Fibroblast of villous mesenchyme (primary cell): ENCODE data around the gene CELF2. TPM values are rescaled to one million over a fixed set of nuclear protein-coding genes. Genes with fewer than 3 reads are reported as not detected.
"Not testable (repeated sequence)": the region's sequence is repeated elsewhere in the genome, so short reads cannot be mapped to it uniquely, and the experiment has no call there.

Experiments
- DNase-seq: peaks from one replicate; pipeline ENCODE4 v3.0.0-alpha.2; 2010; ENCODE audit warnings: low read depth
- H3K4me3 ChIP-seq: 2 replicates; pipeline ENCODE4 v1.5.1; 2011; ENCODE audit warnings: low read depth, mild to moderate bottlenecking, low read length
- total RNA-seq: library from RNA; depleted of rRNA; stranded (reverse); fragments of >200 nt; gene quantifications from 2 replicates; pipeline ENCODE4 v1.2.3, GENCODE V29; 2012
- TF ChIP-seq, protein P1 (sequence below): IDR thresholded peaks from 2 replicates; pipeline ENCODE4 v1.5.1; 2012; ENCODE audit warnings: low read depth, mild to moderate bottlenecking, low read length; ENCODE audit not compliant: insufficient read depth

CELF2 gene
- total RNA-seq, 1 donor = 2.2 TPM

GRCh38 chr10:11341283-11341960 lies 323.8 kb downstream of the CELF2 start:
- no peak overlapping the region for H3K4me3 ChIP-seq
- TF ChIP-seq, protein P1, sequence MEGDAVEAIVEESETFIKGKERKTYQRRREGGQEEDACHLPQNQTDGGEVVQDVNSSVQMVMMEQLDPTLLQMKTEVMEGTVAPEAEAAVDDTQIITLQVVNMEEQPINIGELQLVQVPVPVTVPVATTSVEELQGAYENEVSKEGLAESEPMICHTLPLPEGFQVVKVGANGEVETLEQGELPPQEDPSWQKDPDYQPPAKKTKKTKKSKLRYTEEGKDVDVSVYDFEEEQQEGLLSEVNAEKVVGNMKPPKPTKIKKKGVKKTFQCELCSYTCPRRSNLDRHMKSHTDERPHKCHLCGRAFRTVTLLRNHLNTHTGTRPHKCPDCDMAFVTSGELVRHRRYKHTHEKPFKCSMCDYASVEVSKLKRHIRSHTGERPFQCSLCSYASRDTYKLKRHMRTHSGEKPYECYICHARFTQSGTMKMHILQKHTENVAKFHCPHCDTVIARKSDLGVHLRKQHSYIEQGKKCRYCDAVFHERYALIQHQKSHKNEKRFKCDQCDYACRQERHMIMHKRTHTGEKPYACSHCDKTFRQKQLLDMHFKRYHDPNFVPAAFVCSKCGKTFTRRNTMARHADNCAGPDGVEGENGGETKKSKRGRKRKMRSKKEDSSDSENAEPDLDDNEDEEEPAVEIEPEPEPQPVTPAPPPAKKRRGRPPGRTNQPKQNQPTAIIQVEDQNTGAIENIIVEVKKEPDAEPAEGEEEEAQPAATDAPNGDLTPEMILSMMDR = no peak
- DNase-seq = no peak

- TF ChIP-seq, protein P1 = no peak
- no peak overlapping the region for H3K4me3 ChIP-seq
These were observed 326.4 kb downstream of the CELF2 start for GRCh38 chr10:11344081-11344480.

GRCh38 chr10:11344550-11344949 lies 326.9 kb downstream of the CELF2 start:
- TF ChIP-seq, protein P1 = no peak

More at GRCh38 chr10:11344081-11344480, 326.4 kb downstream of the CELF2 start:
- DNase-seq = no peak

GRCh38 chr10:11345224-11346054 lies 327.8 kb downstream of the CELF2 start:
- TF ChIP-seq, protein P1 = no peak
- no peak overlapping the region for H3K4me3 ChIP-seq
- DNase-seq = peak; percentile 9

More at GRCh38 chr10:11344550-11344949, 326.9 kb downstream of the CELF2 start:
- H3K4me3 ChIP-seq = no peak overlapping the region
- no peak for DNase-seq

- H3K4me3 ChIP-seq, DNase-seq: not testable (repeated sequence)
These were observed 329.9 kb downstream of the CELF2 start for GRCh38 chr10:11347580-11347979.

DNA sequence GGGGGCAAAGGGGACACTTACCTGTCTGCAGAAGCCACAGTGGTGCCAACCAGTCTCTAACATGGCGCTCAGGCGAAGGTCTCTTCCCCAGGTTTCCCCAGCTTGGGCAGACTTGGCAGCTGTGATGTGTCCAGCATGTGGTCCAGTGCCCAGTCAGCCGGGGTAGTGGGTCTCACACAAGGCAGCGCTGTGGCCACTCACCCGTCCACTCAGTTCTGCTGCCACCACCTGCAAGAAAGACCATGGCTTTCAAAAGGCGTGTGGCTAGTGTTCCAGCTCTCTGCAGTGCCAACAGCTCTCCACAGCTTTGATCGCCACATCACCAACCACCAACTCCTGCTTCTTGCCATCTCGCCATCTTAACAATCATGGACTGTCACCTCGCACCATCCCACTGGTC lies 334.1 kb downstream of the CELF2 start:
- DNase-seq = no peak
- H3K4me3 ChIP-seq = no peak overlapping the region
- TF ChIP-seq, protein P1 = no peak
